Ovary (tissue), 3 donors: Measurements from ENCODE around the gene EIF3L.

ENCODE experiments used
- CTCF ChIP-seq, 3 donors: fragments of 450-650 bp in 2 of 3; fragments of 200-600 bp in 1 of 3; IDR thresholded peaks; one replicate each; pipeline versions ENCODE4 v1.5.1 to v1.8.0; 2016 to 2022; ENCODE audit warnings: antibody characterized with exemption in 3 of 3, mild to moderate bottlenecking in 1 of 3
- EP300 ChIP-seq: sonication (generic); formaldehyde crosslinking; IDR thresholded peaks from one replicate; pipeline ENCODE4 v1.6.1; 2017; ENCODE audit warnings: antibody characterized with exemption
- donor health status: DM: no; HTN: no; CAD: no.

DNA sequence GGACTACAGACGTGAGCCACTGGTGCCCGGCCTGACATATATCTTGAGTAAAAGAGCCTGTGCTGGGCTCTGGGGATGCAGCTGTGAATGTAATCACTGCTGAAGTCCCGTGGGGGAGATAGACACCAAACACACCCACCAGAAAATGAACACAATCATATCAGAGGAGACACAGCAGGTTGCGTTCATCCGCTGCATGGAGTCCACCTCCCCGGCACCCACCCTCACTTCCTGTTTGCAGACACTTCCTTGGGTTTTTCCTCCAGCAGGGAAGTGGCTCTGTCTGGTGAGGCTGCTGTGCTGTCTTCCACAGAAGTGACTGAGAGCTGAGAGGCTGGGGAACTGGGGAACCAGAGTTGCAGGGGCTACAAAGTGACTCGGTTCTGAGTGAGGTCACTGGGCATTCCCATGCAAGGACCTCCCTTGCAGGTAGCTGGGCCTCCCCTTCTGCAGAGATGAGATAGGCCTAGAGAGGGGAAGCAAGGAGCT, 64.1 kb downstream of the EIF3L start:
- TF ChIP-seq CTCF (IDR thresholded peaks at IDR 0.05), result no peak
- TF ChIP-seq EP300, result no peak
